CD4-positive, alpha-beta memory T cell (primary cell): Measurements from ENCODE around the gene TMEM240. TPM values are rescaled to one million over a fixed set of nuclear protein-coding genes. Genes with fewer than 3 reads are reported as not detected.
"Not testable (repeated sequence)": the region's sequence is repeated elsewhere in the genome, so short reads cannot be mapped to it uniquely, and the experiment has no call there.

Experiments
- CTCF ChIA-PET: fragments of 350-600 bp; sonication (Branson Sonifier 250); formaldehyde crosslinking; loops from one replicate; lab custom pipeline; 2021; ENCODE audit warnings: inconsistent platforms; ENCODE audit not compliant: partially characterized antibody; lab: Charles Lee
- POLR2A ChIA-PET: fragments of 350-600 bp; sonication (Branson Sonifier 250); formaldehyde crosslinking; loops from one replicate; lab custom pipeline; 2021; ENCODE audit not compliant: partially characterized antibody; lab: Charles Lee
- DNase-seq, 5 donors: peaks; one replicate each; pipeline versions ENCODE4 v3.0.0 to v3.0.0-alpha.2; 2020 to 2022; ENCODE audit warnings: mixed read lengths in 1 of 5
- H3K27ac ChIP-seq: one replicate; pipeline ENCODE4 v1.7.0; 2013; ENCODE audit warnings: low read depth, low read length
- H3K27me3 ChIP-seq: 2 replicates; pipeline ENCODE4 v1.7.0; 2013; ENCODE audit warnings: mild to moderate bottlenecking, low read length, moderate library complexity; ENCODE audit not compliant: insufficient read depth
- H3K36me3 ChIP-seq: 2 replicates; pipeline ENCODE4 v1.7.0; 2013; ENCODE audit warnings: mild to moderate bottlenecking, low read length, moderate library complexity; ENCODE audit not compliant: insufficient read depth
- H3K4me1 ChIP-seq: 2 replicates; pipeline ENCODE4 v1.7.0; 2013; ENCODE audit warnings: mild to moderate bottlenecking, low read length, moderate library complexity; ENCODE audit not compliant: insufficient read depth
- H3K4me3 ChIP-seq, 2 donors: one replicate each; pipeline ENCODE4 v1.7.0; 2013; ENCODE audit warnings: low read length in 2 of 2, mild to moderate bottlenecking in 1 of 2
- H3K9me3 ChIP-seq, 2 donors: one replicate each; pipeline ENCODE4 v1.7.0; 2013; ENCODE audit warnings: low read length in 2 of 2, control low read depth in 1 of 2; ENCODE audit not compliant: control insufficient read depth in 1 of 2
- H3K27ac Mint-ChIP-seq, 7 donors: one replicate each; pipeline ENCODE4 v1.8.0; 2020 to 2021; ENCODE audit warnings: mixed read lengths in 7 of 7, mild to moderate bottlenecking in 6 of 7, inconsistent platforms in 3 of 7, moderate library complexity in 3 of 7
- H3K27me3 Mint-ChIP-seq, 2 donors: one replicate each; pipeline ENCODE4 v1.8.0; 2020 to 2021; ENCODE audit warnings: mixed read lengths in 2 of 2
- H3K36me3 Mint-ChIP-seq, 2 donors: one replicate each; pipeline ENCODE4 v1.8.0; 2020 to 2021; ENCODE audit warnings: mixed read lengths in 2 of 2, inconsistent platforms in 1 of 2, mild to moderate bottlenecking in 1 of 2
- H3K4me1 Mint-ChIP-seq, 4 donors: one replicate each; pipeline ENCODE4 v1.8.0; 2020 to 2021; ENCODE audit warnings: mixed read lengths in 4 of 4, mild to moderate bottlenecking in 1 of 4
- H3K4me3 Mint-ChIP-seq, 8 donors: one replicate each; pipeline ENCODE4 v1.8.0; 2020 to 2021; ENCODE audit warnings: mixed read lengths in 8 of 8, mild to moderate bottlenecking in 7 of 8, moderate library complexity in 6 of 8, inconsistent platforms in 3 of 8
- H3K9me3 Mint-ChIP-seq, 8 donors: one replicate each; pipeline ENCODE4 v1.8.0; 2020 to 2021; ENCODE audit warnings: mixed read lengths in 8 of 8, mild to moderate bottlenecking in 5 of 8, inconsistent platforms in 3 of 8, moderate library complexity in 1 of 8
- intact Hi-C: fragments of 100-400 bp; cut with micrococcal nuclease; formaldehyde crosslinking; loops from one replicate; pipeline ENCODE4 v1.15.1; 2023
- polyA plus RNA-seq, 2 donors: library from polyadenylated mRNA; unstranded; fragments of 300-500 nt; fragmentation: Illumina TruSeq; gene quantifications; one replicate each; pipeline ENCODE4 v1.2.3, GENCODE V29; 2021
- total RNA-seq, 2 experiments: library from RNA; stranded (reverse); gene quantifications; one replicate each; pipeline ENCODE4 v1.2.3, GENCODE V29; 2021

Gene TMEM240
- total and polyA plus RNA-seq, 4 experiments from 2014 or later = 1.8 to 2.8 TPM; not detected in 2

GRCh38 chr1:1489861-1490260, 50.6 kb downstream of the TMEM240 start:
- H3K9me3 ChIP-seq = no peaks in the 10 kb centered on the region
- no peaks in the 10 kb centered on the region for H3K4me1 ChIP-seq
- H3K27ac ChIP-seq = no peak overlapping the region
- no peak for DNase-seq
- ChIA-PET CTCF (no interaction called here), POLR2A (no interaction called here)
- H3K27ac Mint-ChIP-seq = no peak overlapping the region
- H3K36me3 Mint-ChIP-seq = peaks cover 33 to 37% of the 10 kb centered on the region in 2 donors
- no peaks in the 10 kb centered on the region for H3K27me3 ChIP-seq
- peaks cover 19% of the 10 kb centered on the region for H3K36me3 ChIP-seq
- no peak overlapping the region for H3K4me3 Mint-ChIP-seq
- peaks cover 0 to 1% (median 0%) of the 10 kb centered on the region in 4 donors for H3K4me1 Mint-ChIP-seq
- H3K27me3 Mint-ChIP-seq = no peaks in the 10 kb centered on the region
- intact Hi-C loops = no loop called here
- H3K9me3 Mint-ChIP-seq = peaks cover 0 to 17% (median 8%) of the 10 kb centered on the region in 8 donors
- H3K4me3 ChIP-seq = no peak overlapping the region

- no peaks in the 10 kb centered on the region for H3K4me1 ChIP-seq
- H3K4me3 ChIP-seq = no peak overlapping the region
- intact Hi-C loops = no loop called here
- H3K4me3 Mint-ChIP-seq = no peak overlapping the region
- H3K9me3 Mint-ChIP-seq = peaks cover 0 to 17% (median 8%) of the 10 kb centered on the region in 8 donors
- no peak overlapping the region for H3K27ac ChIP-seq
- no peaks in the 10 kb centered on the region for H3K9me3 ChIP-seq
- POLR2A ChIA-PET = no interaction called here
- no peaks in the 10 kb centered on the region for H3K27me3 Mint-ChIP-seq
- no peak for DNase-seq
- H3K27ac Mint-ChIP-seq = peak overlapping the region in 1 of 7 donors; percentile 61
- H3K4me1 Mint-ChIP-seq = peaks cover 0 to 1% (median 0%) of the 10 kb centered on the region in 4 donors
- CTCF ChIA-PET = no interaction called here
- peaks cover 19% of the 10 kb centered on the region for H3K36me3 ChIP-seq
- H3K27me3 ChIP-seq = no peaks in the 10 kb centered on the region
- peaks cover 33 to 38% of the 10 kb centered on the region in 2 donors for H3K36me3 Mint-ChIP-seq
Observed at GRCh38 chr1:1489231-1489630, 51.2 kb downstream of the TMEM240 start.

- no peak overlapping the region for H3K27ac Mint-ChIP-seq
- H3K36me3 Mint-ChIP-seq = peaks cover 22 to 34% of the 10 kb centered on the region in 2 donors
- H3K4me1 Mint-ChIP-seq = no peaks in the 10 kb centered on the region
- no peak for DNase-seq
- no peak overlapping the region for H3K27ac ChIP-seq
- no peaks in the 10 kb centered on the region for H3K27me3 ChIP-seq
- no peak overlapping the region for H3K4me3 ChIP-seq
- H3K4me3 Mint-ChIP-seq = no peak overlapping the region
- H3K4me1 ChIP-seq = no peaks in the 10 kb centered on the region
- CTCF ChIA-PET = no interaction called here
- POLR2A ChIA-PET = no interaction called here
- H3K36me3 ChIP-seq = peaks cover 20% of the 10 kb centered on the region
- peaks cover 0 to 7% (median 0%) of the 10 kb centered on the region in 8 donors for H3K9me3 Mint-ChIP-seq
- intact Hi-C loops = no loop called here
- H3K9me3 ChIP-seq = no peaks in the 10 kb centered on the region
- H3K27me3 Mint-ChIP-seq = no peaks in the 10 kb centered on the region
Observed at GRCh38 chr1:1487701-1488100, 52.7 kb downstream of the TMEM240 start.

GRCh38 chr1:1485755-1486317, 54.6 kb downstream of the TMEM240 start:
- DNase-seq, intact Hi-C loops, H3K4me1 ChIP-seq, H3K4me1 Mint-ChIP-seq, H3K9me3 Mint-ChIP-seq, CTCF ChIA-PET, H3K27me3 ChIP-seq, POLR2A ChIA-PET, H3K9me3 ChIP-seq, H3K27me3 Mint-ChIP-seq, H3K27ac ChIP-seq, H3K4me3 ChIP-seq, H3K4me3 Mint-ChIP-seq: not testable (repeated sequence)
- H3K36me3 ChIP-seq = peaks cover 16% of the 10 kb centered on the region
- Mint-ChIP-seq H3K27ac (peak overlapping the region in 1 of 7 donors; percentile 23), H3K36me3 (peaks cover 11 to 33% of the 10 kb centered on the region in 2 donors)

- DNase-seq, CTCF ChIA-PET, H3K27me3 Mint-ChIP-seq, POLR2A ChIA-PET, H3K27me3 ChIP-seq, H3K4me3 Mint-ChIP-seq, H3K4me3 ChIP-seq, intact Hi-C loops, H3K4me1 Mint-ChIP-seq, H3K9me3 Mint-ChIP-seq, H3K4me1 ChIP-seq, H3K9me3 ChIP-seq, H3K27ac ChIP-seq: not testable (repeated sequence)
- peak overlapping the region in 1 of 7 donors; percentile 23 for H3K27ac Mint-ChIP-seq
- peaks cover 10 to 34% of the 10 kb centered on the region in 2 donors for H3K36me3 Mint-ChIP-seq
- peaks cover 13% of the 10 kb centered on the region for H3K36me3 ChIP-seq
Observed at GRCh38 chr1:1484976-1485750, 55.3 kb downstream of the TMEM240 start.

Other genes with a start within 250 kb of the TMEM240 start
- gene ACAP3, start 232.7 kb downstream of the TMEM240 start, total RNA-seq = 10 to 100 TPM; 59.7 to 65.6 TPM
- 1 to 10 TPM; 5.4 to 6.9 TPM for gene ACAP3, start 232.7 kb downstream of the TMEM240 start, polyA plus RNA-seq
- 10 to 100 TPM; 24.1 to 27.9 TPM for gene PUSL1, start 232.0 kb downstream of the TMEM240 start, total RNA-seq
- 10 to 100 TPM; 15.4 to 16.7 TPM for gene PUSL1, start 232.0 kb downstream of the TMEM240 start, polyA plus RNA-seq
- gene INTS11, start 216.0 kb downstream of the TMEM240 start, total RNA-seq = 100 to 1,000 TPM; 163 to 173 TPM
- gene INTS11, start 216.0 kb downstream of the TMEM240 start, polyA plus RNA-seq = 10 to 100 TPM; 68.3 to 71.3 TPM
- gene CPTP, start 215.8 kb downstream of the TMEM240 start, total RNA-seq = 10 to 100 TPM; 25.0 to 28.3 TPM
- 10 to 100 TPM; 15.4 to 26.8 TPM for gene CPTP, start 215.8 kb downstream of the TMEM240 start, polyA plus RNA-seq
- 1 to 10 TPM; 1.5 TPM for gene TAS1R3, start 209.3 kb downstream of the TMEM240 start, total RNA-seq
- under 1 TPM in 1 of 2 donors, not detected in 1; 0.47 TPM for gene TAS1R3, start 209.3 kb downstream of the TMEM240 start, polyA plus RNA-seq
- 10 to 100 TPM; 43.7 to 44.6 TPM for gene DVL1, start 191.2 kb downstream of the TMEM240 start, total RNA-seq
- gene DVL1, start 191.2 kb downstream of the TMEM240 start, polyA plus RNA-seq = 1 to 10 TPM in 1 of 2 donors, under 1 TPM in 1; 0.19 to 1.9 TPM
- gene MXRA8, start 182.1 kb downstream of the TMEM240 start, total RNA-seq = under 1 TPM in 1 of 2 experiments, not detected in 1; 0.35 TPM
- under 1 TPM in 1 of 2 donors, not detected in 1; 0.57 TPM for gene MXRA8, start 182.1 kb downstream of the TMEM240 start, polyA plus RNA-seq
- 10 to 100 TPM; 60.4 to 72.7 TPM for gene AURKAIP1, start 165.4 kb downstream of the TMEM240 start, total RNA-seq
- gene AURKAIP1, start 165.4 kb downstream of the TMEM240 start, polyA plus RNA-seq = 100 to 1,000 TPM; 159 to 179 TPM
- 100 to 1,000 TPM; 388 to 394 TPM for gene CCNL2, start 141.3 kb downstream of the TMEM240 start, total RNA-seq
- gene CCNL2, start 141.3 kb downstream of the TMEM240 start, polyA plus RNA-seq = 10 to 100 TPM; 18.3 to 36.6 TPM
- gene MRPL20, start 133.3 kb downstream of the TMEM240 start, total RNA-seq = 100 to 1,000 TPM; 119 to 123 TPM
- gene MRPL20, start 133.3 kb downstream of the TMEM240 start, polyA plus RNA-seq = 100 to 1,000 TPM; 171 to 202 TPM
- not detected for gene ANKRD65, start 119.3 kb downstream of the TMEM240 start, total RNA-seq
- gene ANKRD65, start 119.3 kb downstream of the TMEM240 start, polyA plus RNA-seq = not detected
- gene VWA1, start 104.9 kb downstream of the TMEM240 start, total RNA-seq = not detected
- not detected for gene VWA1, start 104.9 kb downstream of the TMEM240 start, polyA plus RNA-seq
- gene ATAD3C, start 90.9 kb downstream of the TMEM240 start, total RNA-seq = 1 to 10 TPM; 1.5 to 1.6 TPM
- gene ATAD3C, start 90.9 kb downstream of the TMEM240 start, polyA plus RNA-seq = 1 to 10 TPM; 1.8 to 2.1 TPM
- 10 to 100 TPM; 51.1 to 53.8 TPM for gene ATAD3B, start 68.9 kb downstream of the TMEM240 start, total RNA-seq
- 1 to 10 TPM; 2.9 to 8.1 TPM for gene ATAD3B, start 68.9 kb downstream of the TMEM240 start, polyA plus RNA-seq
- 10 to 100 TPM; 23.0 to 24.7 TPM for gene ATAD3A, start 28.5 kb downstream of the TMEM240 start, total RNA-seq
- gene ATAD3A, start 28.5 kb downstream of the TMEM240 start, polyA plus RNA-seq = 10 to 100 TPM in 1 of 2 donors, 1 to 10 TPM in 1; 9.5 to 12.2 TPM
- gene SSU72, start 34.2 kb upstream of the TMEM240 start, total RNA-seq = 100 to 1,000 TPM; 128 to 132 TPM
- gene SSU72, start 34.2 kb upstream of the TMEM240 start, polyA plus RNA-seq = 100 to 1,000 TPM; 202 to 209 TPM
- 1 to 10 TPM; 2.7 to 2.9 TPM for gene FNDC10, start 59.5 kb upstream of the TMEM240 start, total RNA-seq
- gene FNDC10, start 59.5 kb upstream of the TMEM240 start, polyA plus RNA-seq = 1 to 10 TPM in 1 of 2 donors, under 1 TPM in 1; 0.72 to 1.3 TPM
- gene MIB2, start 74.9 kb upstream of the TMEM240 start, total RNA-seq = 100 to 1,000 TPM; 112 to 114 TPM
- gene MIB2, start 74.9 kb upstream of the TMEM240 start, polyA plus RNA-seq = 10 to 100 TPM; 12.7 to 34.6 TPM
- gene MMP23B, start 91.5 kb upstream of the TMEM240 start, total RNA-seq = 1 to 10 TPM; 3.5 to 3.7 TPM
- under 1 TPM in 1 of 2 donors, not detected in 1; 0.53 TPM for gene MMP23B, start 91.5 kb upstream of the TMEM240 start, polyA plus RNA-seq
- gene CDK11B, start 118.4 kb upstream of the TMEM240 start, total RNA-seq = 10 to 100 TPM; 44.2 to 44.7 TPM
- gene CDK11B, start 118.4 kb upstream of the TMEM240 start, polyA plus RNA-seq = 10 to 100 TPM in 1 of 2 donors, 1 to 10 TPM in 1; 2.5 to 24.5 TPM
- 100 to 1,000 TPM; 123 to 130 TPM for gene SLC35E2B, start 152.2 kb upstream of the TMEM240 start, total RNA-seq
- 10 to 100 TPM; 29.4 to 48.7 TPM for gene SLC35E2B, start 152.2 kb upstream of the TMEM240 start, polyA plus RNA-seq
- 100 to 1,000 TPM; 148 to 162 TPM for gene CDK11A, start 183.7 kb upstream of the TMEM240 start, total RNA-seq
- gene CDK11A, start 183.7 kb upstream of the TMEM240 start, polyA plus RNA-seq = 10 to 100 TPM in 1 of 2 donors, 1 to 10 TPM in 1; 7.2 to 24.0 TPM
- 10 to 100 TPM; 48.9 to 56.0 TPM for gene NADK, start 237.8 kb upstream of the TMEM240 start, total RNA-seq
- gene NADK, start 237.8 kb upstream of the TMEM240 start, polyA plus RNA-seq = 10 to 100 TPM; 21.0 to 28.1 TPM